Nephron (organoid): ENCODE measurements around the gene MTHFD1L.

Experiments
- H3K27ac Mint-ChIP-seq, 3 experiments: 2 replicates each; pipeline ENCODE4 v1.8.0; 2020; ENCODE audit warnings: mixed read lengths in 3 of 3, mild to moderate bottlenecking in 2 of 3, moderate library complexity in 1 of 3
- H3K27me3 Mint-ChIP-seq: 2 replicates; pipeline ENCODE4 v1.8.0; 2021; ENCODE audit warnings: low read depth, mild to moderate bottlenecking, moderate library complexity, mixed read lengths
- H3K36me3 Mint-ChIP-seq: 2 replicates; pipeline ENCODE4 v1.8.0; 2020; ENCODE audit warnings: low read depth, mixed read lengths
- H3K4me1 Mint-ChIP-seq: 2 replicates; pipeline ENCODE4 v1.8.0; 2020; ENCODE audit warnings: mixed read lengths
- H3K4me3 Mint-ChIP-seq, 3 experiments: 2 replicates each; pipeline ENCODE4 v1.8.0; 2020; ENCODE audit warnings: mild to moderate bottlenecking in 3 of 3, mixed read lengths in 3 of 3, moderate library complexity in 2 of 3
- H3K9me3 Mint-ChIP-seq: 2 replicates; pipeline ENCODE4 v1.8.0; 2020; ENCODE audit warnings: mixed read lengths
- TF ChIP-seq, protein P1 (sequence below), 3 experiments: fragments of 200-600 bp; sonication (generic); IDR thresholded peaks; one replicate each; pipeline ENCODE4 v1.5.0; 2021; ENCODE audit warnings: antibody characterized with exemption in 3 of 3; ENCODE audit not compliant: unreplicated experiment in 3 of 3

MTHFD1L gene

DNA sequence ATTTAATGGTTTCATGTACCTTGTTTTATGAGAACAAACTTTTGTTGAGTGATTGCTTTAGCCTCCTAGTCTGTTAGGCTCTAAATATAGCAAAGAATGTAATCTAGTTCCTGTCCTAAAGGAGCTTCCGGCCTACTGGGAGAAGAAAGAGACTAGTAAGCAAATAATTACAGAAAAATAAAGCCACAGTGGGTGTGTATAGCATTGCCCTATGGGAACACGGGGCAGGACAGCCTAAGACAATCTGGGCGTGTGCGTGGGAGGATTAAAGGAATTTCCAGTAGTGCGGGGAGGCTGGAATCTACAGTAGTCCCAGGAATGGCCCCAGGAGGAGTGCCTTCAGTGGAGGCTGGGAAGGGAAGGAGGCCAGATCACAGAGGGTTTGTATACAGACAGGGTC, 276.2 kb downstream of the MTHFD1L start:
- Mint-ChIP-seq H3K36me3 (peaks cover 1% of the 10 kb centered on the region), H3K27ac (peak overlapping the region; percentile 62 to 84 (median 79)), H3K4me1 (peaks cover 66% of the 10 kb centered on the region), H3K9me3 (no peaks in the 10 kb centered on the region), H3K27me3 (peaks cover 3% of the 10 kb centered on the region), H3K4me3 (no peak overlapping the region)
- TF ChIP-seq, protein P1, sequence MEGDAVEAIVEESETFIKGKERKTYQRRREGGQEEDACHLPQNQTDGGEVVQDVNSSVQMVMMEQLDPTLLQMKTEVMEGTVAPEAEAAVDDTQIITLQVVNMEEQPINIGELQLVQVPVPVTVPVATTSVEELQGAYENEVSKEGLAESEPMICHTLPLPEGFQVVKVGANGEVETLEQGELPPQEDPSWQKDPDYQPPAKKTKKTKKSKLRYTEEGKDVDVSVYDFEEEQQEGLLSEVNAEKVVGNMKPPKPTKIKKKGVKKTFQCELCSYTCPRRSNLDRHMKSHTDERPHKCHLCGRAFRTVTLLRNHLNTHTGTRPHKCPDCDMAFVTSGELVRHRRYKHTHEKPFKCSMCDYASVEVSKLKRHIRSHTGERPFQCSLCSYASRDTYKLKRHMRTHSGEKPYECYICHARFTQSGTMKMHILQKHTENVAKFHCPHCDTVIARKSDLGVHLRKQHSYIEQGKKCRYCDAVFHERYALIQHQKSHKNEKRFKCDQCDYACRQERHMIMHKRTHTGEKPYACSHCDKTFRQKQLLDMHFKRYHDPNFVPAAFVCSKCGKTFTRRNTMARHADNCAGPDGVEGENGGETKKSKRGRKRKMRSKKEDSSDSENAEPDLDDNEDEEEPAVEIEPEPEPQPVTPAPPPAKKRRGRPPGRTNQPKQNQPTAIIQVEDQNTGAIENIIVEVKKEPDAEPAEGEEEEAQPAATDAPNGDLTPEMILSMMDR (IDR thresholded peaks at IDR 0.05; ENCODE audit: unreplicated experiment in 3 of 3): no peak

DNA sequence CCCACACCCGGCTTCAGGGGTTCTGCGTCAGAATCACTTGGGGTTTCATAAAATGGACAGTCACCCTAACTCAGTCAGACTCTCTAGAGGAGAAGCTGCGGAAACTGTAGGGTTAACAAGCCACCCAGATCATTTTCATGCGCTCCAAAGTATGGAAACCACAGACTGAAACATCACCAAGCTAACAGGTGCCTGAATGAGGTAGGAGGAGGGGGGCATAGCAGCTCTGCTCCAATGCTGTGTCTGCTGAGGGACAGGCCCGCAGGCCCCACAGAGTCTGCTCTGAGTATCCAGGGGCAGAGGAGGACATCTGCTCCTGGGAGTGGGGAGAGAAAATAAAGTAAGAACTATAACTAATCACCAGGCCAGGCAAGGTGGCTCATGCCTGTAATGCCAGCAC, 277.2 kb downstream of the MTHFD1L start:
- Mint-ChIP-seq H3K4me3 (no peak overlapping the region), H3K27me3 (peaks cover 3% of the 10 kb centered on the region), H3K27ac (peak overlapping the region; percentile 50 to 78 (median 53)), H3K36me3 (peaks cover 3% of the 10 kb centered on the region), H3K4me1 (peaks cover 62% of the 10 kb centered on the region), H3K9me3 (no peaks in the 10 kb centered on the region)
- TF ChIP-seq, protein P1 (IDR thresholded peaks at IDR 0.05; ENCODE audit: unreplicated experiment in 3 of 3): no peak

DNA sequence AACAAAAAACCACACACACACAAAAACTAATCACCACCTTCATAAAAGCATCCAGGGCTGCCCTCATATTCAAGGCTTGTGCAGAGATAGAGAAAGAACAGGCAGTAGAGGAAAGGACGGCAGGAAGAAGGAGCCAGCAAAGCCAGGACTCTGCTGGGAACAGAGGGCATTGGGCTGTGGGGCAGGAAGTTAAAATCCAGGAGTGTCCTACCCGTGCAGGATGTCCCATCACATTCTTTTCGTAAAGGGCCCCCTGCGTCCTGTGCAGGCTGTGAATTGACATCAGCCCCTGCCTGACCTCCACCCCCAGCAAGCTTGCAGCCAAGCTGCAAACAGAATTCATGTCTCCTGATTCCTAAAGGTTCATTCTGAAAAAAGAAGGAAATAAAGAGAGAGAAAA, 277.8 kb downstream of the MTHFD1L start:
- TF ChIP-seq, protein P1 (IDR thresholded peaks at IDR 0.05; ENCODE audit: unreplicated experiment in 3 of 3): no peak
- Mint-ChIP-seq H3K4me1 (peaks cover 66% of the 10 kb centered on the region), H3K27me3 (peaks cover 3% of the 10 kb centered on the region), H3K9me3 (no peaks in the 10 kb centered on the region), H3K36me3 (peaks cover 3% of the 10 kb centered on the region), H3K4me3 (no peak overlapping the region), H3K27ac (peak overlapping the region; percentile 53 to 86 (median 63))

DNA sequence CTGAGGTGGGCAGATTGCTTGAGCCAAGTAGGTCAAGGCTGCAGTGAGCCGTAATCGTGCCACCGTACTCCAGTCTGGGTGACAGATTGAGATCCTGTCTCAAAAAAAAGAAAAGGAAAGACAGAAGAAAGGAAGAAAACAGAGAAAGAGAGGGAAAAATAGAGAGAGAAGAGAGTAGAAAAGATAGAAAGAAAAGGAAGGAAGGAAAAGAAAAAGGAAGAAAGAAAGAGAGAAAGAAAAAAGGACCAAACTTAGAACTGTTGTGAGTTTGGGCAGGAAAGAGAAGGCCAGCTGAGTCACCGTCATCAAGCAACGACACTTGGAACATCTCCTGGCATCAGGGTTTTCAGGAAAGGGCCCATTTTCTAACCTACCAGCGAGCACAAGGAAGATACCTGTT, 278.3 kb downstream of the MTHFD1L start:
- H3K4me3 Mint-ChIP-seq: no peak overlapping the region

DNA sequence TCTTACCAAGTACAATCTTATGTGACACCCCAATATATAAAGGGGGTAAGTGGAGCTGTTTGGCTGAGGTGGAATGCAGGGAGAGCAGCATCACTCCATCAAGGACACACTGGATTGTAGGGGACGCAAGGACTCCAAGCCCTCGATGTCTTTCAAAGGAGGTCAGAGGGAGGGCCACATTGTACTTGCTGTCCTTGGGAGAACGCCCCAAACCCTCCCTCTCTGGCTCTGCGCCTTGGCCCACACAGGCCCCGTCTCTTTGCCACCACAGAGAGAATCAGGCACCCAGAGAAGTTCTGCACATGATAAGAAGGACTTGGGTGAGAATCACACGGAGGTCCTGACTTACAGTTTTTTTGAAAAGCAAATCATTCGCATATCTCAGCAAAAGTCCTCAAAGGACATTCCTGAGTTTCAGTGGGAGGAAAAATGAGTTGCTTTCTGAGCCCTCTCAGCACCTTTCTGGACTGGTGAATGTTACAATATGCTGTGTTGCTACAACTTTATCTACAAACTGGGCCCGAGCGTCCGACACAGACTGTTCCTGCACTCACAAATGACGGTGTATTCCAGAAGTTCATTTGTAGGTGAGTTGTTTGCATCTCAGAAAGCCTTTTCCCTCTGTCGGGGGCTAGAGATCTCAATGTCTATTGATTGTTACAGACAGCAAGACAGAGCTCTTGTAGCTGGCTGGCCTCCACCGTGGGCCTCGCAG, 281.8 kb downstream of the MTHFD1L start:
- Mint-ChIP-seq H3K4me1 (peaks cover 61% of the 10 kb centered on the region), H3K27ac (peak overlapping the region; percentile 83 to 95 (median 93)), H3K4me3 (peak overlapping the region in 1 of 3 experiments; percentile 31), H3K27me3 (no peaks in the 10 kb centered on the region), H3K9me3 (no peaks in the 10 kb centered on the region), H3K36me3 (peaks cover 3% of the 10 kb centered on the region)
- TF ChIP-seq, protein P1 (IDR thresholded peaks at IDR 0.05; ENCODE audit: unreplicated experiment in 3 of 3): no peak

More for the DNA sequence above, 278.3 kb downstream of the MTHFD1L start:
- Mint-ChIP-seq H3K9me3 (no peaks in the 10 kb centered on the region), H3K4me1 (peaks cover 71% of the 10 kb centered on the region), H3K27me3 (peaks cover 3% of the 10 kb centered on the region), H3K27ac (peak overlapping the region; percentile 53 to 86 (median 63)), H3K36me3 (peaks cover 3% of the 10 kb centered on the region)
- TF ChIP-seq, protein P1 (IDR thresholded peaks at IDR 0.05; ENCODE audit: unreplicated experiment in 3 of 3): no peak

DNA sequence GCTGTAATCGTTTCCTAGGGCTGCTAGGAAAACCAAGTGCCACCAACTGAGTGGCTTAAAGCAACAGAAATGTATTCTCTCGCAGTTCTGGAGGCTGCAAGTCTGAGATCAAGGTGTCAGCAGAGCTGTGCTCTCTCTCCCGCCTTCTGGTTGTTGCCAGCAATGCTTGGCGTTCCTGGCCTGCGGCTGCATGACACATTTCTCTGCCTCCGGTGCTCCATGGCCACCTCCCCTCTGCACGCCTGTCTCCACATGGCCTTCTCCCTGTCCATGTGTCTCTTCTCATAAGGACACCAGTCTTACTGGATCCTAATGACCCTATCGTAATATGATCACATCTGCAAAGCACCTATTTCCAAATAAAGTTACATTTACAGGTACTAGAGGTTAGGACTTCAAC, 282.6 kb downstream of the MTHFD1L start:
- H3K27ac Mint-ChIP-seq: peak overlapping the region; percentile 83 to 95 (median 93)
- H3K4me3 Mint-ChIP-seq: no peak overlapping the region
- H3K9me3 Mint-ChIP-seq: no peaks in the 10 kb centered on the region
- peaks cover 52% of the 10 kb centered on the region for H3K4me1 Mint-ChIP-seq
- H3K27me3 Mint-ChIP-seq: no peaks in the 10 kb centered on the region
- TF ChIP-seq, protein P1 (IDR thresholded peaks at IDR 0.05; ENCODE audit: unreplicated experiment in 3 of 3): no peak
- peaks cover 3% of the 10 kb centered on the region for H3K36me3 Mint-ChIP-seq
